HG02571 (cell line): Measurements from ENCODE around the gene SERPINF2.
"Not testable (repeated sequence)": the region's sequence is repeated elsewhere in the genome, so short reads cannot be mapped to it uniquely, and the experiment has no call there.

ENCODE experiments used
- ATAC-seq: cut with Tn5 transposase; IDR thresholded peaks from one replicate; pipeline ENCODE4 v1.9.1; 2021; ENCODE audit warnings: mild to moderate bottlenecking, moderate library complexity; ENCODE audit not compliant: unreplicated experiment

Gene SERPINF2

GRCh38 chr17:1716076-1716911 is 26.4 kb upstream of the SERPINF2 start:
- peak; percentile 77 for ATAC-seq

- peak; percentile 40 for ATAC-seq
Observed at GRCh38 chr17:1716912-1717695, 25.6 kb upstream of the SERPINF2 start.

- no peak for ATAC-seq
Observed at GRCh38 chr17:1718362-1719165, 24.1 kb upstream of the SERPINF2 start.

- ATAC-seq: no peak
Observed at GRCh38 chr17:1720856-1721386, 21.8 kb upstream of the SERPINF2 start.

- ATAC-seq: not testable (repeated sequence)
Observed at GRCh38 chr17:1722022-1722421, 20.6 kb upstream of the SERPINF2 start.

- ATAC-seq: no peak
Observed at GRCh38 chr17:1724351-1724868, 18.3 kb upstream of the SERPINF2 start, which contains the start of gene WDR81. TSS of gene WDR81 (plus strand) at chr17:1724704. CDS start at chr17:1724960, 256 bp downstream.

- ATAC-seq: no peak
Observed at GRCh38 chr17:1724869-1725641, 17.6 kb upstream of the SERPINF2 start.

GRCh38 chr17:1725642-1726511 is 16.8 kb upstream of the SERPINF2 start:
- ATAC-seq: no peak

- ATAC-seq: no peak
Observed at GRCh38 chr17:1726626-1727257, 15.9 kb upstream of the SERPINF2 start.

GRCh38 chr17:1727258-1727789 is 15.3 kb upstream of the SERPINF2 start:
- no peak for ATAC-seq

- ATAC-seq: no peak
Observed at GRCh38 chr17:1727876-1728630, 14.6 kb upstream of the SERPINF2 start.

- ATAC-seq: no peak
Observed at GRCh38 chr17:1729966-1730325, 12.7 kb upstream of the SERPINF2 start.

- no peak for ATAC-seq
Observed at GRCh38 chr17:1730326-1731193, 12.1 kb upstream of the SERPINF2 start.

GRCh38 chr17:1731194-1731506 is 11.5 kb upstream of the SERPINF2 start:
- ATAC-seq: no peak

GRCh38 chr17:1732241-1732832 is 10.3 kb upstream of the SERPINF2 start:
- no peak for ATAC-seq

GRCh38 chr17:1732833-1733321 is 9.8 kb upstream of the SERPINF2 start:
- no peak for ATAC-seq
